Tibial nerve (tissue), 4 donors: ENCODE measurements around the gene SEC16A. TPM values are rescaled to one million over a fixed set of nuclear protein-coding genes. Genes with fewer than 3 reads are reported as not detected.
"Not testable (repeated sequence)": the region's sequence is repeated elsewhere in the genome, so short reads cannot be mapped to it uniquely, and the experiment has no call there.

Experiments used
- DNase-seq, 2 donors: peaks; one replicate each; pipeline ENCODE4 v3.0.0-alpha.2; 2019; ENCODE audit warnings: low spot score in 2 of 2
- H3K27ac ChIP-seq, 4 donors: fragments of 200-600 bp; sonication (generic) in 3 of 4; one replicate each; pipeline ENCODE4 v1.5.1; 2017 to 2019; ENCODE audit warnings: mild to moderate bottlenecking in 1 of 4
- H3K27me3 ChIP-seq, 2 donors: fragments of 200-600 bp; sonication (generic) in 1 of 2; one replicate each; pipeline versions ENCODE4 v1.5.1 to v1.6.0; 2017 to 2019
- H3K36me3 ChIP-seq, 3 donors: fragments of 200-600 bp; sonication (generic); one replicate each; pipeline ENCODE4 v1.5.1; 2018 to 2019
- H3K4me1 ChIP-seq, 4 donors: fragments of 200-600 bp; sonication (generic) in 3 of 4; one replicate each; pipeline ENCODE4 v1.5.1; 2017 to 2019
- H3K4me3 ChIP-seq, 4 donors: fragments of 200-600 bp; sonication (generic) in 3 of 4; one replicate each; pipeline ENCODE4 v1.5.1; 2017 to 2019; ENCODE audit warnings: mild to moderate bottlenecking in 1 of 4, moderate library complexity in 1 of 4
- H3K9me3 ChIP-seq, 4 donors: fragments of 200-600 bp; sonication (generic) in 3 of 4; one replicate each; pipeline ENCODE4 v1.5.1; 2017 to 2019
- EP300 ChIP-seq, 2 donors: sonication (generic); formaldehyde crosslinking; IDR thresholded peaks; one replicate each; pipeline ENCODE4 v1.6.1; 2017; ENCODE audit warnings: antibody characterized with exemption in 2 of 2, mild to moderate bottlenecking in 1 of 2
- POLR2A ChIP-seq, 2 donors: fragments of 450-650 bp; IDR thresholded peaks; one replicate each; pipeline ENCODE4 v1.6.1; 2017; ENCODE audit warnings: antibody characterized with exemption in 2 of 2, mild to moderate bottlenecking in 2 of 2, moderate library complexity in 2 of 2
- WGBS, 2 donors: methylation state at CpG; one replicate each; pipeline ENCODE4 v1.1.5; 2018; 5-methylcytosine and 5-hydroxymethylcytosine counted together
- total RNA-seq, 4 donors: library from RNA; depleted of rRNA; stranded (reverse); fragments of >200 nt; gene quantifications; one replicate each; pipeline ENCODE4 v1.1.0, GENCODE V29; 2016
- TF ChIP-seq, protein P1 (sequence below), 5 experiments: fragments of 200-600 bp in 3 of 5; fragments of 450-650 bp in 2 of 5; sonication (generic) in 3 of 5; IDR thresholded peaks; one replicate each; pipeline ENCODE4 v1.5.1; 2016 to 2019; ENCODE audit warnings: antibody characterized with exemption in 5 of 5, mild to moderate bottlenecking in 3 of 5, moderate library complexity in 2 of 5

Gene SEC16A
- total RNA-seq, 4 donors from 2014 or later, result 45.8 to 67.5 (median 47.9) TPM

DNA sequence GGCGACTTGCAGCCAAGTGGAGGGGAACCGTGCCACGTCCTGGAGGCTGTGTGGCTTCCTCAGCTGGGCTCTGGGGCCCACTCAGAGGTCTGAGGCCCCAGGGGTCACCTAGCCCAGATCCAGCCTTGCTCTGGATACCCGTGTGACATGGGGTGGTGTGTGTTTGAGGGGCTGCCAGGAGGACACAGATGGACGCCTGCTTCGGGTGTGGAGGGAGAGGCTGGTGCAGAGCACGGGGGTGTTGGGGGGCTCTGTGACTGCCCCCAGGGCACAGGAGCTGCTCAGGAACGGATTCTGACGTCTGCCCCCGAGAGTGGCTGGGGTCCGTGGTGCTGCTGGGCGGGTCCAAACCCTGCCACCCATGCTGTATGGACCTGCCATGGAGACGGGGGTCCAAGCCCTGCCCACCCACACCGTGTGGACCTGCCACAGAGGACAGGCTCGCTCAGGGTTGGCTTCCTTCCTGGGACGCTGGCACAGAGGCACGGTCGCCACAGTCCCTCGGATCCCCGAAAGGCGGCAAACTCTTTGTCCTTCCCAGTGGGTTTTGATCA is 53.7 kb downstream of the SEC16A start:
- Histone ChIP-seq H3K36me3 (peaks cover 0 to 89% (median 9%) of the 10 kb centered on the region in 3 donors), H3K4me3 (no peak overlapping the region), H3K27ac (no peak overlapping the region), H3K9me3 (no peaks in the 10 kb centered on the region), H3K27me3 (no peaks in the 10 kb centered on the region), H3K4me1 (no peaks in the 10 kb centered on the region)
- TF ChIP-seq, protein P1, sequence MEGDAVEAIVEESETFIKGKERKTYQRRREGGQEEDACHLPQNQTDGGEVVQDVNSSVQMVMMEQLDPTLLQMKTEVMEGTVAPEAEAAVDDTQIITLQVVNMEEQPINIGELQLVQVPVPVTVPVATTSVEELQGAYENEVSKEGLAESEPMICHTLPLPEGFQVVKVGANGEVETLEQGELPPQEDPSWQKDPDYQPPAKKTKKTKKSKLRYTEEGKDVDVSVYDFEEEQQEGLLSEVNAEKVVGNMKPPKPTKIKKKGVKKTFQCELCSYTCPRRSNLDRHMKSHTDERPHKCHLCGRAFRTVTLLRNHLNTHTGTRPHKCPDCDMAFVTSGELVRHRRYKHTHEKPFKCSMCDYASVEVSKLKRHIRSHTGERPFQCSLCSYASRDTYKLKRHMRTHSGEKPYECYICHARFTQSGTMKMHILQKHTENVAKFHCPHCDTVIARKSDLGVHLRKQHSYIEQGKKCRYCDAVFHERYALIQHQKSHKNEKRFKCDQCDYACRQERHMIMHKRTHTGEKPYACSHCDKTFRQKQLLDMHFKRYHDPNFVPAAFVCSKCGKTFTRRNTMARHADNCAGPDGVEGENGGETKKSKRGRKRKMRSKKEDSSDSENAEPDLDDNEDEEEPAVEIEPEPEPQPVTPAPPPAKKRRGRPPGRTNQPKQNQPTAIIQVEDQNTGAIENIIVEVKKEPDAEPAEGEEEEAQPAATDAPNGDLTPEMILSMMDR (IDR thresholded peaks at IDR 0.05), result no peak
- whole genome bisulfite sequencing, 2 donors, result 75 to 87% methylated on average over 21 of the region's 21 CpGs
- no peak for DNase-seq

DNA sequence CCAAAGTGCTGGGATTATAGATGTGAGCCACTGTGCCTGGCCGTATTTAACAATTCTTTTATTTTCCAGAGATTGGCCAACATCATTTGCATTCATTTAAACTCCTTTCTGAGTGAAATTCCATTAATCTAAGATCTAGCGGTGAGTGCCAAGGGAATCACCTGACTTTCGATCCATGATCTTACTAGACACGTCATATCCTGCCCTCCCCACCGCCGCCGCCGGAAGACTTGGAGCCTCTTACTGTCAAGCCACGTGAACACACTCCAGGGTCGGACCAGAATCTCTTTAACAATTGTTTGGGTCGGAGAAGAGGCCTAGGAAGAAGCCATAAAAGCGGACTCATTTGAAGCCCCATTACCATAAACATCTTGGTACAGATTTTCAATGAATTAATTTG is 56.1 kb downstream of the SEC16A start:
- TF ChIP-seq POLR2A (IDR thresholded peaks at IDR 0.05) (no peak), EP300 (IDR thresholded peaks at IDR 0.05) (no peak)
- TF ChIP-seq, protein P1 (IDR thresholded peaks at IDR 0.05), result no peak
- no peaks in the 10 kb centered on the region for H3K9me3 ChIP-seq
- no peak for DNase-seq
- H3K36me3 ChIP-seq, result peaks cover 0 to 89% (median 25%) of the 10 kb centered on the region in 3 donors
- H3K27me3 ChIP-seq, result no peaks in the 10 kb centered on the region
- no peaks in the 10 kb centered on the region for H3K4me1 ChIP-seq
- no peak overlapping the region for H3K27ac ChIP-seq
- WGBS, 2 donors, result 84 to 93% methylated on average over 12 of the region's 12 CpGs
- no peak overlapping the region for H3K4me3 ChIP-seq

DNA sequence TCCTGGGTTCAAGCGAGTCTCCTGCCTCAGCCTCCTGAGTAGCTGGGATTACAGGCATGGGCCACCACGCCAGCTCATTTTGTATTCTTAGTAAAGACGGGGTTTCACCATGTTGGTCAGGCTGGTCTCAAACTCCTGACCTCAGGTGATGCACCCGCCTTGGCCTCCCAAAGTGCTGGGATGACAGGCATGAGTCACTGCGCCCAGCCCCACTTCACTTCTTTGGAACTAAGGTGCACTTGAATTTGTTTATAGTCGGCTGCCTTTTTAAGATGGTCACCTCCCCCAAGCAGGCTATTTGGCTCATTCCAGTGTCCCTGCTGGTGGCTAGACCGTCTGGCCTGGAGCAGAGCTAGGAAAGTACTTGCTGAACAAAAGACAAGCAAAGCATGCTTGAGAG is 57.5 kb downstream of the SEC16A start:
- not testable (repeated sequence) for H3K9me3 ChIP-seq, H3K4me1 ChIP-seq, DNase-seq, H3K4me3 ChIP-seq, H3K27ac ChIP-seq, H3K27me3 ChIP-seq
- H3K36me3 ChIP-seq, result peaks cover 0 to 95% (median 30%) of the 10 kb centered on the region in 3 donors
- WGBS, 2 donors, result 77 to 79% methylated on average over 7 of the region's 7 CpGs

DNA sequence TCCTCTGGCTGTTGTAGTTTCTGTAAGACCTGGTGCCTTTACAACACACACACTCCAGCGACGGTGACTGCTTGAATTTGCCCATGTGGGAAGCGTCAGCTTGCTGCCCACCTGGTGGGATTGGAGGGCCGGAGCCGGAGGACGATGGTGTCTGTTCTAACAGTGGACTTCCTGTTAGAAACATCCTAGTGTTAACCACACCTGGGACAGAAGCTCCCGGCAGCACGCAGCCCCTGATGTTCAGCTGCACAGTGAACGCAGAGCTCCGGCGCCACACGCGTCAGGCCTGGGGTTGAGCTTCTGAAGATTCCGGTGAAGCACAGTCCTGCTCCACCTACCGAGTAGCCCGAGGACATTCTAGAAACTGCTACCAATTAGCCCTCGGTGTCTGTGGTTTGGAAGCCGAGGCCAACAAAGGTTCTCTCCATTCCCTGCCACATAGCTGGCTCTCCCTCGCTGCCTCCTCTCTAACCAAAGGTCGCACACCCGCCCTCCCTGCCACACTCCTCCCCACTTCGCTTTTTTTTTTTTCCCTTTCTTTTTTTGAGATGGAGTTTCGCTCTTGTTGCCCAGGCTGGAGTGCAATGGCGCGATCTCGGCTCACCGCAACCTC is 58.0 kb downstream of the SEC16A start:
- TF ChIP-seq POLR2A (IDR thresholded peaks at IDR 0.05) (no peak), EP300 (IDR thresholded peaks at IDR 0.05) (no peak)
- TF ChIP-seq, protein P1 (IDR thresholded peaks at IDR 0.05), result no peak
- DNase-seq, result no peak
- H3K27ac ChIP-seq, result no peak overlapping the region
- 80 to 87% methylated on average over 27 of the region's 27 CpGs for WGBS, 2 donors
- H3K36me3 ChIP-seq, result peaks cover 0 to 95% (median 30%) of the 10 kb centered on the region in 3 donors
- H3K27me3 ChIP-seq, result no peaks in the 10 kb centered on the region
- no peak overlapping the region for H3K4me3 ChIP-seq
- no peaks in the 10 kb centered on the region for H3K4me1 ChIP-seq
- no peaks in the 10 kb centered on the region for H3K9me3 ChIP-seq

DNA sequence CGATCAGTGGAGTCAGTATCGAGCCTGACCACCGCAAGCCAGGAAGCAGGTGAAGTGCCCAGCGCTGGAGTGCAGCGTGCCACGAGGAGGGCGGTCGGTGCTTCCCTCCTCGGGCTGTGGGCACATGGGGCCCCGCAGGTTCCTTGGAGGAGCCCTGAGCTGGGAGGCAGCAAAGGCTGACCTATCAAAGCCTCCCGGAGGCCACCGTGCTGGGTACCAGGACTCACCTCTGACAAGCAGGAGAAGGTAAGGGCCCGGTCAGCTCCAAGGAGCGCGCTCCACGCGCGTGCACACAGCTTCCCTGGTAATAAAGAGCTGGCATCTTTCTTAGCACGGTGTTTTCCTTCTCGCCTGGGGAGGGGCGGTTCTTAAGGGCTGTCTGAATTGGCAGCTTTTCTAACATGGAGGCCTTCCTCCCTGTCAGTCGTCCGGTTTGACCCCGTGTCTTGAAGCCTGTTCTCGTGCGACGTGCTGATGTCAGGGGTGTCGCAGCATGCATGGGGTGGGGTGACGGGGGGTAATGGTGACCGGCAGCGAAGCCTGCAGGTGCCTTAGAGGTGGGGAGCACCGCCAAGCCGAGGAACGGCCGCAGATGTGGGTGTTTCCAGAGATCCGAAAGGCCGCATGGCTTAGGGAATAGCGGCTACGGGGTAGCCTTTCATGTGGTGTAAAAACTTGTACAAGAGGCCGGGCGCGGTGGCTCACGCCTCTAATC is 59.3 kb downstream of the SEC16A start:
- Histone ChIP-seq H3K4me1 (no peaks in the 10 kb centered on the region), H3K4me3 (no peak overlapping the region), H3K9me3 (no peaks in the 10 kb centered on the region), H3K27ac (no peak overlapping the region), H3K36me3 (peaks cover 0 to 95% (median 35%) of the 10 kb centered on the region in 3 donors), H3K27me3 (no peaks in the 10 kb centered on the region)
- no peak for DNase-seq
- TF ChIP-seq POLR2A (IDR thresholded peaks at IDR 0.05) (no peak), EP300 (IDR thresholded peaks at IDR 0.05) (no peak)
- TF ChIP-seq, protein P1 (IDR thresholded peaks at IDR 0.05), result no peak
- WGBS, 2 donors, result 92 to 93% methylated on average over 41 to 43 of the region's 43 CpGs
